PFSK-1 (cell line): ENCODE measurements around the gene TTLL6.

Experiments
- FOXP2 ChIP-seq: optimal IDR thresholded peaks from 2 replicates; pipeline ENCODE3; 2011; ENCODE audit warnings: borderline replicate concordance, control low read depth, inconsistent platforms; ENCODE audit not compliant: insufficient read depth; ENCODE audit errors: extremely low read length, extremely low read depth
- POLR2AphosphoS5 ChIP-seq: IDR thresholded peaks from 2 replicates; pipeline ENCODE4 v1.6.1; 2012; ENCODE audit warnings: low read depth, mild to moderate bottlenecking, control low read depth, low read length, moderate library complexity
- SIN3A ChIP-seq: IDR thresholded peaks from 2 replicates; pipeline ENCODE4 v1.6.1; 2012; ENCODE audit warnings: mild to moderate bottlenecking, low read length, moderate library complexity, borderline replicate concordance; ENCODE audit not compliant: insufficient read depth
- TAF1 ChIP-seq: IDR thresholded peaks from 2 replicates; pipeline ENCODE4 v1.6.1; 2012; ENCODE audit warnings: low read length, control low read depth, borderline replicate concordance; ENCODE audit not compliant: insufficient read depth
- TF ChIP-seq, protein P1 (sequence below), 2 experiments: IDR thresholded peaks; 2 replicates each; pipeline versions ENCODE4 v1.6.1 to v1.8.0; 2011 to 2012; ENCODE audit warnings: low read depth in 2 of 2, low read length in 2 of 2, control low read depth in 1 of 2, inconsistent platforms in 1 of 2, mild to moderate bottlenecking in 1 of 2, moderate library complexity in 1 of 2; ENCODE audit not compliant: insufficient read depth in 1 of 2

The TTLL6 gene

DNA sequence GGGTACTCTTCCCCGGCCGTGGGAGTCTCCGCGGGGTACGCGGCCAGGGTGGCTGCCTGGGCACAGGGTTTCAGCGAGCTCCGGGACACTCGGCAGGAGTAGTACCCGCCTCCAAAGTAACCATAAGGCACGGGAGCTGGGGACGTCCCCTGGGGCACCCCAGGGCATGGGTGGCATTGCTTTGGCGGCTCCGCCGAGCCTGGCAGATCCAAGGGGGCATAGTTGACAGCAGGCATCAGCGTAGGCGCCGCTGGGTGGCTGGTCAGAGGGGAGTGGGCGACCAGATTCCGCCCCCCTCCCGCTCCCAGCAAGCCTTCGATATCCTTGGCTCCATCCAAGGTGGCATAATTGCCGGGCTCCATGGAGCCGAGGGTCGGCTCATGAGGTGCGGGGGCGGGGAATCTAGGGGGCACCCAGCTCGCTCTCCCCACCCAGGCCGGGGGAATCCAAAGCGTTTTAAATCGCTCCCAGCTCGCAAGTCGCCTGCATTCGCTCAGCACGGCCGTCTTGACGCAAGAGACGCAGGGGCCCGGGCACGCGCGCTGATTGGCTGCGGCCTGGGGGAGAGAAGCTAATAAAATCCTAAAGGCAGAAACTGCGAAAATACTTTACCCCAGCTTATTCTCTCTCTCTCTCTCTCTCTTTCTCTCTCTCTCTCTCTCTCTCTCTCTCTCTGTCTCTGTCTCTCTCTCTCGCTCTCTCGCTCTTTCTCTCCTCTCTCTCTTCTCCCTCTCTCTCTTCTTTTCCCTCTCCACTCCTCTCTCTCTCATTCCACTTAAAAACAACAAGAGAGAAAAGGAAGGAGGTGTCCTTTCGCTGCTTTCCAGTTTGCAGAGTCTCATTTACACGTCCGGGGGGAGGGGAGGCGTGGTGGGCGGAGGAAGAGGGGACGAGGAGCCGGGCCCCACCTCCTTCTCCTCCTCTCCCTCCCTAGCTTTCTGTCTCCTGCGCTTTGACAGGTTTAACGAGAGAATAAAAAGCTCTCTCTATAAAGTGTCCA is 88.5 kb downstream of the TTLL6 start, which contains the start of gene HOXB13:
Gene HOXB13 (minus strand): TSS at position 519 of the 1,000 bp plus-strand sequence. CDS start 157 bp downstream, at position 362.
- TF ChIP-seq TAF1 (no peak), SIN3A (no peak), POLR2AphosphoS5 (no peak), FOXP2 (no peak)
- TF ChIP-seq, protein P1, sequence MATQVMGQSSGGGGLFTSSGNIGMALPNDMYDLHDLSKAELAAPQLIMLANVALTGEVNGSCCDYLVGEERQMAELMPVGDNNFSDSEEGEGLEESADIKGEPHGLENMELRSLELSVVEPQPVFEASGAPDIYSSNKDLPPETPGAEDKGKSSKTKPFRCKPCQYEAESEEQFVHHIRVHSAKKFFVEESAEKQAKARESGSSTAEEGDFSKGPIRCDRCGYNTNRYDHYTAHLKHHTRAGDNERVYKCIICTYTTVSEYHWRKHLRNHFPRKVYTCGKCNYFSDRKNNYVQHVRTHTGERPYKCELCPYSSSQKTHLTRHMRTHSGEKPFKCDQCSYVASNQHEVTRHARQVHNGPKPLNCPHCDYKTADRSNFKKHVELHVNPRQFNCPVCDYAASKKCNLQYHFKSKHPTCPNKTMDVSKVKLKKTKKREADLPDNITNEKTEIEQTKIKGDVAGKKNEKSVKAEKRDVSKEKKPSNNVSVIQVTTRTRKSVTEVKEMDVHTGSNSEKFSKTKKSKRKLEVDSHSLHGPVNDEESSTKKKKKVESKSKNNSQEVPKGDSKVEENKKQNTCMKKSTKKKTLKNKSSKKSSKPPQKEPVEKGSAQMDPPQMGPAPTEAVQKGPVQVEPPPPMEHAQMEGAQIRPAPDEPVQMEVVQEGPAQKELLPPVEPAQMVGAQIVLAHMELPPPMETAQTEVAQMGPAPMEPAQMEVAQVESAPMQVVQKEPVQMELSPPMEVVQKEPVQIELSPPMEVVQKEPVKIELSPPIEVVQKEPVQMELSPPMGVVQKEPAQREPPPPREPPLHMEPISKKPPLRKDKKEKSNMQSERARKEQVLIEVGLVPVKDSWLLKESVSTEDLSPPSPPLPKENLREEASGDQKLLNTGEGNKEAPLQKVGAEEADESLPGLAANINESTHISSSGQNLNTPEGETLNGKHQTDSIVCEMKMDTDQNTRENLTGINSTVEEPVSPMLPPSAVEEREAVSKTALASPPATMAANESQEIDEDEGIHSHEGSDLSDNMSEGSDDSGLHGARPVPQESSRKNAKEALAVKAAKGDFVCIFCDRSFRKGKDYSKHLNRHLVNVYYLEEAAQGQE (IDR thresholded peaks at IDR 0.05; ENCODE audit: insufficient read depth in 1 of 2, low read depth in 2 of 2, low read length in 2 of 2), result no peak

DNA sequence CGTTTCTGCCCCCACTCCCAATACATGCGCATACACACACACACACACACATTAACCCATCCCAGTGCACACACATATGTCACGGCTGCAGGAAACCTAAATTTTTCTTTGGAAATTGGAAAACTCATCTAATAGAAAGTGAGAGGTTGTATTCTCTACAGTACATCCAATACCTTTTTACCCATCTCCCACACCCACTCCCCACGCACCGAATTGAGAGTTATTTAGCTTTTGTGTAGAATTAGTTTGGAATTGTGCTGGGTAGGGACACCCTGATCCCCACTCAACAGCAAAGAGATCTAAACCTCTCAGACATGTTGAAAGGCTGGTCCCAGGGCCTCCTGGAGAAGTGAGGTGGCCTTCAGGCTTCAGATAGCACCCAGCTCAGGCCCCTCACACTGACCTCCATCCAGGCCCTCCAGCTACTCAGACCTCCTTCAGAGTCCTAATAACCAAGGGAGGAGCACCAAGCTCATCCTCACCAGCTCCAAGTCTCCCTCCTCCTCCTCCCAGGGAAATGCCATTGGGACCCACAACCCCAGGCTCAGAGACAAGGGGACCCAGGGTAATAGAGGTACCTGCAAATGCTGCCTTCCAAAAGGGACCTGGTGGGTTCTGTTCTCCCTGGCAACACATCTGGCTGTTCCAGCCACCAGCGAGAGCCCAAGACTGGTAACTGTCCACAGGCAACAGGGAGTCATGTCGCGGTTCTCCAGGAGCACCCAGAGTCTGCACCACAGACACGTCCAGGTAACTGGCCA is 89.4 kb downstream of the TTLL6 start:
- no peak for TF ChIP-seq SIN3A
- TF ChIP-seq FOXP2, result no peak
- TF ChIP-seq, protein P1 (IDR thresholded peaks at IDR 0.05; ENCODE audit: insufficient read depth in 1 of 2, low read depth in 2 of 2, low read length in 2 of 2), result no peak
- TF ChIP-seq POLR2AphosphoS5, result no peak
- TF ChIP-seq TAF1, result no peak

DNA sequence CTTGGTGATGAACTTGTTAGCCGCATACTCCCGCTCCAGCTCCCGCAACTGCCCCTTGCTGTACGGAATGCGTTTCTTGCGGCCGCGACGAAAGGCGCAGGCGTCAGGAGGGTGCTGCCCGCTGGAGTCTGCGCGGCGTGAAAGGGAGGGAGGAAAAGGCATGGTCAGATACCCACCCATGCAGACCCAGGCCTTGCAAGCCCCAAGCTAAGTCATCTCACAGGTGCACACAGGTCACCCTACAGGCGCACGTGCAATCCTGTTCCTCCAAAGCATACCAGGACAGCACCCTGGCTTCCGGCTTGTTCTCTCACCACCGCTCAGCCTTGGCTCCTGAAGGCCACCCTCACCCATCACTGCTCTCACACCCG is 90.1 kb downstream of the TTLL6 start:
- TF ChIP-seq SIN3A (no peak), TAF1 (no peak), POLR2AphosphoS5 (no peak), FOXP2 (no peak)
- TF ChIP-seq, protein P1 (IDR thresholded peaks at IDR 0.05; ENCODE audit: insufficient read depth in 1 of 2, low read depth in 2 of 2, low read length in 2 of 2), result no peak

DNA sequence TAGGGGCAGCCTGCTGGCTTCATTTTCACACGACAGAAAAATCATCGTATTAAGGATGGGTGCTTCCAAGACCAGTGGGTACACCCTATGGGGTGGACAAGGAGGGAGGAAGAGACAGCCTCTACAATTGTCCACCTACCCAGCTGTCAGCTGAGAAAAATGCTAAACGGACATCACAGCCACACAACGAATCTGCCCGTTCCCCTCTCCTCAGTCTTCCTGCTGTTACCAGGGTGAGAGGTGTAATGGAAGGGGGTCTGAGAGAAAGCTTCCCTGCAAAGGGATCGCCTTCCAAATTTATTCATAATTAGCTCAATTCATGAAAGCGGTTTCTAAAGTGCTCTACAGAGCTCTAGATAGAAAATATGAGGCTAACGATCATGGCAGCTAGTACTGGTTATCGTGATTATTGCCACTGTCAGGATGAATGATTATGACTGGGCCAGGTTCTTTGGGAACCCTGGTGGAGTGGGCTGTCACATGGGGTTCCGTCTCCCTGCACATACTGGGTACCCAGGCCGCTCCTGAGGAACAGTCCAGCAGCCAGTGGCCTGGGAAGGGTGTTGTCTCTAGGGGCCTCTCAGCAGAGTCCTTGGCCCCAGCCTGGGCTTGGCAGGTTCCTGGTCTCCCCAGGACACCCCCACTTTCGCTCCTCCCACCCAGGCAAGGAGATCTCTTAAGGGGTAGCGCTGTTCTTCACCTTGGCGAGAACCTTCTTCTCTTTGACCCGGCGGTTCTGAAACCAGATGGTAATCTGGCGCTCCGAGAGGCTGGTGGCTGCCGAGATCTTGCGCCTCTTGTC is 90.7 kb downstream of the TTLL6 start:
- TF ChIP-seq SIN3A (no peak), POLR2AphosphoS5 (no peak)

DNA sequence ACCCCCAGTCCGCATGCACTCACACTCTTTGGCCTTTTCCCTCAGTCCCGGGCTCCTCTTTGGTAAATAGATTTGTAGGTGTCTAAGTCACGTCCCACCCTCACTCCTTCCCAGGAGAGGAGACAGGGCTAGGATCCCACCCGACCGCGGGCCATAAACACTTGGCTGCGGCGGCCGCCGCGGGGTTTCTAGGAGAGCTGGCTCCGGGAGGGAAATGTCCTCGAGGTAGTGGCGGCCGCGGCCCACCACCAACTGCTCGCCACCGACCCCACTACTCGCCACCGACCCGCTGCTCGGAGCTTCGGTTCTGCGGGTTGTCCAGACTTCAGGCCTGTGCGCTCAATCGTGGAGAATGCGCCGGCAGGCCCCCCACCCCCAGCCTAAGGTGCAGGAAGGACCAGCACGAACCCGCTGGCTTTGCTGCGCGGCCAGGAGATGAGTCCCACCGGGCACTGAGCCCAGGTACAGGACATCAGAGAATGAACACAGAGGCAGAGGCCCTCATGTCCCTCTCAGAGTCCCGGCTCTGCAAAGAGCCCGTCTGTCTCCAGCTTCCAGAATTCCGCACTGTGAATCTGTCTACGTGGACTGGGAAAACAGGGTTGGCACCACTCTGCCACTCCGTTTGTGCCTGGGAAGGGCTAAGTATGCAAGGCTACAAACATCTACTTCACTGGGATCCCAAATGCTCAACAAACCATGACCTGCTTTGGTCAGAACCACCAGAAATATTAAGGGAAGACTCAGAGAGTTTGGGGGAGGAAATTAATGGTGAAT is 91.6 kb downstream of the TTLL6 start:
- TF ChIP-seq FOXP2 (no peak), POLR2AphosphoS5 (no peak), TAF1 (no peak), SIN3A (no peak)
- TF ChIP-seq, protein P1 (IDR thresholded peaks at IDR 0.05; ENCODE audit: insufficient read depth in 1 of 2, low read depth in 2 of 2, low read length in 2 of 2), result no peak
